ENCODE measurements around the gene CD99L2.

The CD99L2 gene

DNA sequence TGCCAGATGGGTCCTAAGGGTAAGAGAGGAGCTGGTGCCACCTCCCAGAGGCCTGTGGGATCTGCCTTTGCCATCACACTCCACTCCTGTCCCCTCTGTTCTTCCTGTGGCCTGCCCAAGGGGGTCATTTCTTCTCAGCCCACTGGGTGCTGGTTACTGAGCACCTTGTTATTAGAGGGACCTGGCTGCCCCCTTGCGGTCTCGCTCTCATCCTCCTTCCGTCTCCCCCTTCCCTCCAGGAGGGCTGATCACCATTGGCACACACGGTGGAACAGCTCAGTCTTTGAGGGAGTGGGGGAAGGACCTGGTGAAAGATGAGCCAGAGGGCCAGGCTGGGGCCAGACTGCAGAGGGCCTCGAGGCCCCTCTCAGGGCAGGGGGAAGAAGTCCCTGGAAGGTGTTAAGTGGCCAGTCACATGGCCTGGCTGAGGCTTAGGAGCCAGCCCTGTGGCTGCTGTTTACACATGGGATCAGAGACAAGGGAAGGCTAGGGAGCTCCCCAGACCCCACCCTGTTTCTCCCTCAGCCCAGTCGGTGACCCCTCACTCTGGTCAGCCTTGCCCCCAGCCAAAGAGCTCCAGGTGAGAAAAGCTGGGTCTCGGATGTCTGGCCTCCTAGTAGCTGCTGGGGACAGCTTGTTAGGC is 137.2 kb downstream of the CD99L2 start:
- DNase-seq: no peak

DNA sequence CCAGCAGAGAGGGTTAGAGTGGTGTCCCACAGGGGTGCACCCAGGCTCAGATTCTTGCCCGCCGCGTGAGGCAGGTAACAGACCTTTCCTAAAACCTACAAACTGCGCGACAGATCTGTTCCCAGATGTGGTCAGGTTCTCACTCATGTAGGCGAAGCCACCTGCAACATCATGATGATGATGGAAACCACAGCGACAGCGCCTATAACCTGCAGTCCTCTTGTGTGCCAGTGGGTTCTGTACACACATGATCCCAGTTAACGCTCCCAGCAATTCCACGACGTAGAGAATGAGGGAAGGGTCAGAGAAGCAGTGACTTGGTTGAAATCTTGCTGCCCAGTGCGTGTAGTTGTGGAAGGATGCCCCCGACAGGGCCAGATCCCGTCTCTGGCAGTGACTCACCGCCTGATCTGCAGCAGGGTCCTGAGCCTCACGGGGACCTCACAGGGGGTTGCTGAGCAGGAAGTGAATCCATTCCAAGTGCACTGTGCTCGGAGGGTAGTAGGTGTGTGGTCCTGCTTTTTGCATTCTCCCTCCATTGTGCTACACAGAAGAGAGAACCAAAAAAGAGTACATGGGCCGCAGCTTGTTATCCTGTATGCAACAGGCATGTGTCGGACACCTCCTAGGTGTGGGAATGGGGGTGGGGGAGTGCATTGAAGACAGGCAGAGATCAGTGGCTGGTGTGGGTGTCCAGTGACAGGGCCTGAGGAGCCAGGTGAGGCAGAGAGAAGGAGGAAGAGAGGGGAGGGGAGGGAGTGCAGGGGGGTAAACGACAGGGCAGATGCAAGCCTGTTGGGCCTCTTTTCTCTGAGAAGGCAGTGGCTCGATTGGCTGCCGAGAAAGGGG is 138.7 kb downstream of the CD99L2 start:
- DNase-seq: no peak

DNA sequence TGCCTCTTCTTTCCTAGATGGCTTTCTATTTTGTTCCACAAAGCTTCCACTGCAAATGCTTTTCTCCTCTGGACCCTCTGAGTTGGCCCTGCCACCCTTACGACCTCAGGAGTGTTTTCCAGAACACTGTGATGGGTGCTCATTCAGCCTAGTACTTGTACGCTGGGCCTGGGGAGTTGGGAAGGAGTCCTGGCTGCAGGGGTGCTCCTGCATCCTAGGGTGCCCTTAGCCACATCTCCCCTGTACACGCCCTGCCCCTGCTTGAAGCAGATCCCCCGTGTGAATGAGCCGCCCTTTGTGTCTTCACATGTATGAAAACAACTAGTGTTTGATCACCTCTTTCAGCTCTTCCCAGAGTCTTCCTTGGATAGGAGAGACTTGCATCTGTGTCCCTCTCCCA is 141.1 kb downstream of the CD99L2 start:
- no peak for DNase-seq

DNA sequence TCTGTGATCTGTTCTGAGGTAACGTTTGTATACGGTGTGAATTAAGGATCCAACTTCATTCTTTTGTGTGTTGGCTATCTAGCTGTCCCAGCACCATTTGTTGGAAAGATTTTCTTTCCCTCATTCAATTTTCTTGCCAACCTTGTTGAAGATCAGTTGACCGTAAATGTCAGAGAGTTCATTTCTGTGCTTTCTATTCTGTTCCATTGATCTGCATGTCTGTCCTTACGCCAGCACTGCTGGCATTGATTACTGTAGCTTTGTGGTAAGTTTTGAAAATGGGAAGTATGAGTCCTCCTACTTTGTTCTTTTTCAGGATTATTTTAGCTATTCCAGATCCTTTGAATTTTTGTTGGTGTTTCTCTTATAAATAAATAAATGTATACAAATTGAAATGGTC is 144.5 kb downstream of the CD99L2 start:
- no peak for DNase-seq

GRCh38 chrX:150753357-150753756 is 145.1 kb downstream of the CD99L2 start:
- no peak for DNase-seq

GRCh38 chrX:150752124-150752523 is 146.3 kb downstream of the CD99L2 start:
- DNase-seq: no peak

DNA sequence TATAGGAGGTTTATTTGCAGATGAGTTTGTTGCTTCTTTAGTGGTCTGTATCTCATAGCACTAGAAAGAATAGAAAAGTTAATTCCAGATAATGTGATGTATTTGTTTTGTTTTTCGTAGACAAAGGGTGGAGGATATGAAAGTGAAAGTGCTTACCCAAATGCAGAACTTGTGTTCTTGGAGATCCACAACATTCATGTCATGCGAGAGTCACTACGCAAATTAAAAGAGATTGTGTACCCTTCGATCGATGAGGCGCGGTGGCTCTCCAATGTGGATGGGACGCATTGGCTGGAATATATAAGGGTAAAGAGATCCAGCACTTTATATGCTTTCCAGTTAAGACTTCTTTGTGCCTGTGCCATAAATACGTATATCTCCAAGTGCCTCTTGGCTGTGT is 162.0 kb downstream of the CD99L2 start:
- no peak for DNase-seq

GRCh38 chrX:150731795-150732194 is 166.7 kb downstream of the CD99L2 start:
- peak; percentile 84 for DNase-seq

- peak; percentile 74 for DNase-seq
These were observed 167.7 kb downstream of the CD99L2 start for GRCh38 chrX:150730719-150731118.

DNA sequence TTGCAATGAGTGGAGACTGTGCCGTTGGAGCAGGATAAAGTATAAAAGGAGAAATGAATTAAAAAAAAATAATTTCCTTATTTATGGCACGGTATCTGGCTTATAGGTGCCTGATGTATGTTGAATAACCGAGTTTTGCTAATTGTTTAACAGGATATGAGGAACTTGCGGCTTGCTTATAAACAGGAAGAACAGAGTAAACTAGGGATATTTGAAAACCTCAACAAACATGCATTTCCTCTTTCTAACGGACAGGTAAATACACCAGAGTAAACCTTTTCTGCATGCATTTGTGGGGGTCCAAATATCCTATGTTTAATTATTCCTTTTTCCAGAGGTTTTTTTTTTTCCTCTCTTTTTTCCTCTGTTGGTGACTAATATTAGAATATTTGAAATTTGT is 168.5 kb downstream of the CD99L2 start:
- DNase-seq: no peak

GRCh38 chrX:150719621-150720020 is 178.8 kb downstream of the CD99L2 start:
- DNase-seq: no peak

Data from fibroblast of skin of right quadriceps (primary cell).